Endometrial microvascular endothelial cells (primary cell): Measurements from ENCODE around the gene UBE2V1. TPM values are rescaled to one million over a fixed set of nuclear protein-coding genes. Genes with fewer than 3 reads are reported as not detected.

Source experiments
- in situ Hi-C: cut with HindIII; loops from 2 replicates; pipeline ENCODE4 v1.10.0; 2017; ENCODE audit warnings: low sequenced_read_pairs, low pct_unique_long_range_greater_than_20kb; ENCODE audit errors: inconsistent ontology term
- total RNA-seq: library from RNA; depleted of rRNA; stranded (reverse); fragments of >200 nt; gene quantifications from one replicate; pipeline ENCODE4 v1.2.3, GENCODE V29; 2015; ENCODE audit errors: inconsistent ontology term

UBE2V1 gene
- total RNA-seq, 1 donor from 2014 or later, result 69.7 TPM

- in situ Hi-C loops, result no loop called here
Observed at GRCh38 chr20:50055524-50056083, 57.3 kb downstream of the UBE2V1 start.

GRCh38 chr20:50054626-50055511 is 58.1 kb downstream of the UBE2V1 start:
- in situ Hi-C loops, result no loop called here

- in situ Hi-C loops, result no loop called here
Observed at GRCh38 chr20:50054231-50054547, 58.8 kb downstream of the UBE2V1 start.

GRCh38 chr20:50053362-50054230 is 59.4 kb downstream of the UBE2V1 start:
- in situ Hi-C loops, result no loop called here

- in situ Hi-C loops, result no loop called here
Observed at GRCh38 chr20:50052550-50053361, 60.2 kb downstream of the UBE2V1 start.

- in situ Hi-C loops, result no loop called here
Observed at GRCh38 chr20:50050660-50051308, 62.2 kb downstream of the UBE2V1 start.

GRCh38 chr20:50050214-50050613 is 62.7 kb downstream of the UBE2V1 start:
- in situ Hi-C loops, result no loop called here

- in situ Hi-C loops, result no loop called here
Observed at GRCh38 chr20:50049442-50050026, 63.4 kb downstream of the UBE2V1 start.

GRCh38 chr20:50048420-50049166 is 64.4 kb downstream of the UBE2V1 start:
- in situ Hi-C loops, result no loop called here

- in situ Hi-C loops, result no loop called here
Observed at GRCh38 chr20:50044353-50044960, 68.5 kb downstream of the UBE2V1 start.

GRCh38 chr20:50043573-50044352 is 69.2 kb downstream of the UBE2V1 start:
- in situ Hi-C loops, result no loop called here

GRCh38 chr20:50042370-50043313 is 70.3 kb downstream of the UBE2V1 start:
- in situ Hi-C loops, result no loop called here

GRCh38 chr20:50041246-50041873 is 71.6 kb downstream of the UBE2V1 start:
- in situ Hi-C loops, result no loop called here

GRCh38 chr20:50040432-50041245 is 72.3 kb downstream of the UBE2V1 start:
- in situ Hi-C loops, result no loop called here
